SK-N-SH (cell line): ENCODE measurements around the gene U2SURP. TPM values are rescaled to one million over a fixed set of nuclear protein-coding genes. Genes with fewer than 3 reads are reported as not detected.

Source experiments
- CTCF ChIA-PET: fragments of 300-600, 350-600 bp; formaldehyde crosslinking; extraction: SDS; loops from one replicate; lab custom pipeline; 2021; lab: Yijun Ruan, JAX
- POLR2A ChIA-PET: fragments of 350-600 bp; sonication (Branson Sonifier 250); formaldehyde crosslinking; extraction: SDS; loops from one replicate; lab custom pipeline; 2020; ENCODE audit warnings: antibody characterized with exemption, inconsistent platforms; lab: Yijun Ruan, JAX
- DNase-seq: peaks from one replicate; pipeline ENCODE4 v3.0.0; 2012
- H2AFZ ChIP-seq: fragments of 200-600 bp; sonication (generic); 2 replicates; pipeline ENCODE4 v1.8.1; 2016; ENCODE audit warnings: antibody characterized with exemption, mild to moderate bottlenecking, low read depth
- H3F3A ChIP-seq: fragments of 200-600 bp; sonication (generic); replicated peaks from 2 replicates; pipeline ENCODE3; 2016; ENCODE audit warnings: antibody characterized with exemption, mild to moderate bottlenecking; ENCODE audit not compliant: insufficient read depth
- H3K27ac ChIP-seq, 2 experiments: fragments of 200-500 bp in 1 of 2; fragments of 200-600 bp in 1 of 2; sonication (Bioruptor generic) in 1 of 2; sonication (generic), shearing (Covaris generic) in 1 of 2; 2 replicates each; pipeline versions ENCODE4 v1.5.1 to v1.6.1; 2014 to 2016; ENCODE audit warnings: low read depth in 2 of 2, inconsistent platforms in 1 of 2, low read length in 1 of 2, mild to moderate bottlenecking in 1 of 2, mixed read lengths in 1 of 2
- H3K27me3 ChIP-seq: fragments of 200-600 bp; sonication (generic), shearing (Covaris generic); 2 replicates; pipeline ENCODE4 v1.6.1; 2016; ENCODE audit warnings: mixed run types; ENCODE audit not compliant: insufficient read depth
- H3K36me3 ChIP-seq, 2 experiments: fragments of 200-500 bp in 1 of 2; fragments of 200-600 bp in 1 of 2; sonication (Bioruptor generic) in 1 of 2; sonication (generic) in 1 of 2; replicated peaks in 1 of 2; 2 replicates each; pipeline versions ENCODE3 to v1.5.1; 2014 to 2016; ENCODE audit warnings: low read length in 1 of 2, mild to moderate bottlenecking in 1 of 2; ENCODE audit not compliant: insufficient read depth in 2 of 2, control insufficient read depth in 1 of 2
- H3K4me1 ChIP-seq, 2 experiments: fragments of 200-500 bp in 1 of 2; fragments of 200-600 bp in 1 of 2; sonication (Bioruptor generic) in 1 of 2; sonication (generic), shearing (Covaris generic) in 1 of 2; 2 replicates each; pipeline versions ENCODE4 v1.5.1 to v1.6.1; 2014 to 2016; ENCODE audit warnings: low read depth in 1 of 2, low read length in 1 of 2, mixed run types in 1 of 2; ENCODE audit not compliant: insufficient read depth in 2 of 2, control insufficient read depth in 1 of 2
- H3K4me2 ChIP-seq: fragments of 200-600 bp; sonication (generic), shearing (Covaris generic); 2 replicates; pipeline ENCODE4 v1.6.1; 2017; ENCODE audit warnings: mixed run types
- H3K4me3 ChIP-seq, 2 experiments: fragments of 200-500 bp in 1 of 2; fragments of 200-600 bp in 1 of 2; sonication (Bioruptor generic) in 1 of 2; sonication (generic), shearing (Covaris generic) in 1 of 2; 2 replicates each; pipeline versions ENCODE4 v1.5.1 to v1.8.1; 2014 to 2016; ENCODE audit warnings: low read depth in 2 of 2, inconsistent platforms in 1 of 2, low read length in 1 of 2, mild to moderate bottlenecking in 1 of 2, mixed read lengths in 1 of 2, moderate library complexity in 1 of 2
- H3K79me2 ChIP-seq: fragments of 200-600 bp; sonication (generic); 2 replicates; pipeline ENCODE4 v1.8.1; 2017; ENCODE audit warnings: mild to moderate bottlenecking; ENCODE audit not compliant: insufficient read depth
- H3K9ac ChIP-seq: fragments of 200-600 bp; sonication (generic); 2 replicates; pipeline ENCODE4 v1.6.1; 2017; ENCODE audit warnings: mixed run types
- H3K9me2 ChIP-seq: fragments of 200-600 bp; sonication (generic); 2 replicates; pipeline ENCODE4 v1.6.1; 2017; ENCODE audit warnings: mixed run types
- H3K9me3 ChIP-seq: fragments of 200-600 bp; sonication (generic); 2 replicates; pipeline ENCODE4 v1.6.1; 2017; ENCODE audit warnings: mixed run types, mild to moderate bottlenecking, moderate library complexity
- H4K20me1 ChIP-seq: fragments of 200-600 bp; sonication (generic); 2 replicates; pipeline ENCODE4 v1.6.1; 2017; ENCODE audit warnings: mild to moderate bottlenecking, mixed run types; ENCODE audit not compliant: insufficient read depth
- CHD2 ChIP-seq: fragments of 150-350 bp; IDR thresholded peaks from 2 replicates; pipeline ENCODE4 v1.6.1; 2018; ENCODE audit warnings: low read length; ENCODE audit not compliant: partially characterized antibody
- FOSL2 ChIP-seq: IDR thresholded peaks from 2 replicates; pipeline ENCODE4 v1.4.0; 2012; ENCODE audit warnings: low read depth, mild to moderate bottlenecking, moderate library complexity, borderline replicate concordance
- FOXJ3 ChIP-seq: sonication (generic); formaldehyde crosslinking; IDR thresholded peaks from 2 replicates; pipeline ENCODE4 v1.5.1; 2020; ENCODE audit warnings: mild to moderate bottlenecking, missing genetic modification reagents
- FOXM1 ChIP-seq: IDR thresholded peaks from 2 replicates; pipeline ENCODE4 v1.4.0; 2012; ENCODE audit warnings: low read depth, mild to moderate bottlenecking
- GABPA ChIP-seq: IDR thresholded peaks from 2 replicates; pipeline ENCODE4 v1.4.0; 2012; ENCODE audit warnings: low read depth, mild to moderate bottlenecking
- GATA2 ChIP-seq: sonication (generic); formaldehyde crosslinking; IDR thresholded peaks from 2 replicates; pipeline ENCODE4 v1.5.0; 2020; ENCODE audit warnings: mild to moderate bottlenecking, missing genetic modification reagents
- IRF3 ChIP-seq: fragments of 150-350 bp; IDR thresholded peaks from 2 replicates; pipeline ENCODE4 v1.6.1; 2016; ENCODE audit warnings: mild to moderate bottlenecking, low read depth, low read length
- MXI1 ChIP-seq: IDR thresholded peaks from 2 replicates; pipeline ENCODE4 v1.6.1; 2012; ENCODE audit warnings: mild to moderate bottlenecking, low read depth, low read length, improper control_type of control experiment
- PBX3 ChIP-seq: IDR thresholded peaks from 2 replicates; pipeline ENCODE4; 2012
- RCOR1 ChIP-seq: fragments of 150-350 bp; IDR thresholded peaks from 2 replicates; pipeline ENCODE4 v1.6.1; 2017; ENCODE audit warnings: antibody characterized with exemption, low read length
- REST ChIP-seq: IDR thresholded peaks from 2 replicates; pipeline ENCODE4 v1.6.1; 2012; ENCODE audit warnings: mild to moderate bottlenecking, low read depth, low read length, moderate library complexity
- RFX5 ChIP-seq: IDR thresholded peaks from 2 replicates; pipeline ENCODE4 v1.6.1; 2012; ENCODE audit warnings: mild to moderate bottlenecking, improper control_type of control experiment, low read length
- RXRA ChIP-seq: IDR thresholded peaks from 2 replicates; pipeline ENCODE4 v1.4.0; 2012; ENCODE audit warnings: low read depth, mild to moderate bottlenecking, borderline replicate concordance
- SMC3 ChIP-seq: IDR thresholded peaks from 2 replicates; pipeline ENCODE4 v1.6.1; 2012; ENCODE audit warnings: low read depth, low read length, improper control_type of control experiment
- TCF12 ChIP-seq: IDR thresholded peaks from 2 replicates; pipeline ENCODE4 v1.4.0; 2012
- YY1 ChIP-seq: IDR thresholded peaks from 2 replicates; pipeline ENCODE4 v1.4.0; 2012; ENCODE audit warnings: low read depth, mild to moderate bottlenecking
- ZBTB33 ChIP-seq: IDR thresholded peaks from 2 replicates; pipeline ENCODE4 v1.4.0; 2012; ENCODE audit warnings: low read depth, borderline replicate concordance
- WGBS: methylation state at CpG from one replicate; pipeline ENCODE4 v1.1.6; 2017; ENCODE audit warnings: low lambda C conversion rate; 5-methylcytosine and 5-hydroxymethylcytosine counted together
- polyA plus RNA-seq, 3 experiments: library from polyadenylated mRNA; depleted of rRNA; stranded (reverse); fragments of >200 nt; gene quantifications; 2 replicates each; pipeline ENCODE4 v1.2.3, GENCODE V29; 2012

The U2SURP gene
- polyA plus RNA-seq, 1 of the 3 experiments (the other 2 are of a cell fraction), result 10.9 TPM

- TF ChIP-seq REST (no peak), FOXM1 (no peak), YY1 (no peak), IRF3 (no peak), FOSL2 (no peak), TCF12 (no peak), RFX5 (no peak), SMC3 (no peak)
- TF ChIP-seq, all 33 proteins: peak for 0
These were observed 65.8 kb downstream of the U2SURP start (continued) for GRCh38 chr3:143067201-143067600.

GRCh38 chr3:143068059-143068458, 66.7 kb downstream of the U2SURP start:
- no peaks in the 10 kb centered on the region for H3K9me2 ChIP-seq
- no peak overlapping the region for H3K27ac ChIP-seq
- 43% methylated on average over 5 of the region's 5 CpGs for WGBS
- ChIA-PET CTCF (no interaction called here), POLR2A (no interaction called here)
- H3K4me2 ChIP-seq, result no peak overlapping the region
- H4K20me1 ChIP-seq, result no peaks in the 10 kb centered on the region
- no peaks in the 10 kb centered on the region for H3K9me3 ChIP-seq
- DNase-seq, result no peak
- no peak overlapping the region for H3K9ac ChIP-seq
- no peak overlapping the region for H3K4me3 ChIP-seq
- peaks cover 0 to 7% of the 10 kb centered on the region in 2 experiments for H3K36me3 ChIP-seq
- no peaks in the 10 kb centered on the region for H3K4me1 ChIP-seq
- no peaks in the 10 kb centered on the region for H3K27me3 ChIP-seq
- TF ChIP-seq ZBTB33 (no peak), RXRA (no peak), TCF12 (no peak), MXI1 (no peak), GATA2 (CRISPR knock-in tag) (no peak), FOXJ3 (no peak), RFX5 (no peak), GABPA (no peak), CHD2 (no peak), RCOR1 (no peak), PBX3 (no peak)
- H3F3A ChIP-seq, result peaks cover 9% of the 10 kb centered on the region
- no peaks in the 10 kb centered on the region for H3K79me2 ChIP-seq
- no peak overlapping the region for H2AFZ ChIP-seq
